Gastroesophageal sphincter (tissue), 4 donors: ENCODE data around the gene ABHD2. TPM values are rescaled to one million over a fixed set of nuclear protein-coding genes. Genes with fewer than 3 reads are reported as not detected.
A peak's percentile ranks its signal among the peaks of the same experiment; 100 is the strongest.

Source experiments
- ATAC-seq: fragments of 150-250 bp; one replicate; pipeline ENCODE4 v1.9.1; 2016; ENCODE audit warnings: mild to moderate bottlenecking, moderate library complexity
- H3K27ac ChIP-seq, 4 donors: fragments of 200-600 bp; sonication (generic) in 3 of 4; 1 replicate in 3 of 4; 2 replicates in 1 of 4; pipeline ENCODE4 v1.5.1; 2016 to 2019
- H3K27me3 ChIP-seq: fragments of 200-600 bp; sonication (generic); one replicate; pipeline ENCODE4 v1.5.1; 2019
- H3K36me3 ChIP-seq, 2 donors: fragments of 200-600 bp; sonication (generic); one replicate each; pipeline ENCODE4 v1.5.1; 2019; ENCODE audit warnings: control low read depth in 1 of 2
- H3K4me1 ChIP-seq, 3 donors: fragments of 200-600 bp; sonication (generic); 1 replicate in 2 of 3; 2 replicates in 1 of 3; pipeline ENCODE4 v1.5.1; 2016 to 2019; ENCODE audit warnings: control low read depth in 2 of 3
- H3K4me3 ChIP-seq, 2 donors: fragments of 200-600 bp; sonication (generic); one replicate each; pipeline ENCODE4 v1.5.1; 2019; ENCODE audit warnings: mild to moderate bottlenecking in 1 of 2, moderate library complexity in 1 of 2
- H3K9me3 ChIP-seq, 3 donors: fragments of 200-600 bp; sonication (generic); one replicate each; pipeline ENCODE4 v1.5.1; 2017 to 2019; ENCODE audit warnings: control low read depth in 2 of 3
- CTCF ChIP-seq, 4 experiments: fragments of 200-600 bp in 2 of 4; fragments of 450-650 bp in 2 of 4; sonication (generic) in 1 of 4; IDR thresholded peaks; one replicate each; pipeline ENCODE4 v1.5.1; 2017 to 2019; ENCODE audit warnings: antibody characterized with exemption in 4 of 4, mild to moderate bottlenecking in 2 of 4, moderate library complexity in 2 of 4
- EP300 ChIP-seq: sonication (generic); formaldehyde crosslinking; IDR thresholded peaks from one replicate; pipeline ENCODE4 v1.6.1; 2017; ENCODE audit warnings: antibody characterized with exemption, mild to moderate bottlenecking
- POLR2A ChIP-seq, 2 donors: fragments of 450-650 bp; IDR thresholded peaks; one replicate each; pipeline ENCODE4 v1.6.1; 2017; ENCODE audit warnings: antibody characterized with exemption in 2 of 2, mild to moderate bottlenecking in 2 of 2, moderate library complexity in 1 of 2
- POLR2AphosphoS5 ChIP-seq: sonication (generic); formaldehyde crosslinking; IDR thresholded peaks from one replicate; pipeline ENCODE4 v1.6.1; 2017; ENCODE audit warnings: antibody characterized with exemption
- WGBS, 2 donors: methylation state at CpG; one replicate each; pipeline ENCODE4 v1.1.5; 2018; ENCODE audit warnings: low coverage in 1 of 2; 5-methylcytosine and 5-hydroxymethylcytosine counted together
- total RNA-seq, 4 donors: library from RNA; depleted of rRNA; stranded (reverse); fragments of >200 nt; gene quantifications; one replicate each; pipeline ENCODE4 v1.1.0, GENCODE V29; 2016

ABHD2 gene
- total RNA-seq, 4 donors from 2014 or later = 54.6 to 108 (median 75.9) TPM

- Histone ChIP-seq H3K36me3 (peaks cover 0 to 10% of the 10 kb centered on the region in 2 donors), H3K27me3 (no peaks in the 10 kb centered on the region), H3K4me3 (no peak overlapping the region), H3K4me1 (peaks cover 8 to 69% (median 11%) of the 10 kb centered on the region in 3 donors), H3K27ac (no peak overlapping the region), H3K9me3 (no peaks in the 10 kb centered on the region)
- 93 to 100% methylated on average over 3 of the region's 3 CpGs for WGBS, 2 donors
- TF ChIP-seq CTCF (IDR thresholded peaks at IDR 0.05) = no peak
- TF ChIP-seq EP300 = no peak
- no peak for TF ChIP-seq POLR2AphosphoS5
- TF ChIP-seq POLR2A (IDR thresholded peaks at IDR 0.05) = no peak
- no peak for ATAC-seq
These were observed 82.1 kb downstream of the ABHD2 start for GRCh38 chr15:89170364-89170763.

- H3K27me3 ChIP-seq = no peaks in the 10 kb centered on the region
- WGBS, 2 donors = 55 to 61% methylated on average over 8 to 12 of the region's 12 CpGs
- no peak overlapping the region for H3K4me3 ChIP-seq
- H3K4me1 ChIP-seq = peaks cover 4 to 58% (median 11%) of the 10 kb centered on the region in 3 donors
- H3K36me3 ChIP-seq = peaks cover 0 to 21% of the 10 kb centered on the region in 2 donors
- H3K9me3 ChIP-seq = no peaks in the 10 kb centered on the region
- no peak for TF ChIP-seq POLR2AphosphoS5
- peak; percentile 53 to 69 (median 64) for TF ChIP-seq CTCF (IDR thresholded peaks at IDR 0.05)
- no peak for TF ChIP-seq EP300
- ATAC-seq = no peak
- peak overlapping the region in 1 of 4 donors; percentile 26 for H3K27ac ChIP-seq
These were observed 83.1 kb downstream of the ABHD2 start for GRCh38 chr15:89171136-89172072.

GRCh38 chr15:89172921-89173320 is 84.7 kb downstream of the ABHD2 start:
- no peaks in the 10 kb centered on the region for H3K27me3 ChIP-seq
- no peak for ATAC-seq
- whole genome bisulfite sequencing, 2 donors = 67 to 83% methylated on average over 1 of the region's 2 CpGs
- H3K9me3 ChIP-seq = no peaks in the 10 kb centered on the region
- peaks cover 0 to 33% of the 10 kb centered on the region in 2 donors for H3K36me3 ChIP-seq
- no peak overlapping the region for H3K4me3 ChIP-seq
- H3K27ac ChIP-seq = peak overlapping the region in 2 of 4 donors; percentile 20 to 43
- TF ChIP-seq EP300 (no peak), POLR2AphosphoS5 (no peak), CTCF (IDR thresholded peaks at IDR 0.05) (no peak), POLR2A (IDR thresholded peaks at IDR 0.05) (no peak)
- peaks cover 0 to 53% (median 14%) of the 10 kb centered on the region in 3 donors for H3K4me1 ChIP-seq

GRCh38 chr15:89174476-89174875 is 86.2 kb downstream of the ABHD2 start:
- peaks cover 0 to 49% (median 14%) of the 10 kb centered on the region in 3 donors for H3K4me1 ChIP-seq
- H3K36me3 ChIP-seq = peaks cover 0 to 48% of the 10 kb centered on the region in 2 donors
- H3K4me3 ChIP-seq = no peak overlapping the region
- TF ChIP-seq POLR2A (IDR thresholded peaks at IDR 0.05) (no peak), CTCF (IDR thresholded peaks at IDR 0.05) (no peak), POLR2AphosphoS5 (no peak), EP300 (no peak)
- H3K27ac ChIP-seq = peak overlapping the region in 3 of 4 donors; percentile 12 to 43 (median 28)
- no peaks in the 10 kb centered on the region for H3K9me3 ChIP-seq
- H3K27me3 ChIP-seq = no peaks in the 10 kb centered on the region
- no peak for ATAC-seq
- WGBS, 2 donors = 40 to 64% methylated on average over 5 of the region's 5 CpGs
